Naive thymus-derived CD4-positive, alpha-beta T cell (primary cell): ENCODE results near the gene TAPBPL. TPM values are rescaled to one million over a fixed set of nuclear protein-coding genes. Genes with fewer than 3 reads are reported as not detected.
"Not testable (repeated sequence)": the region's sequence is repeated elsewhere in the genome, so short reads cannot be mapped to it uniquely, and the experiment has no call there.

Experiments
- ATAC-seq: fragments of 150-1000 bp; cut with Tn5 transposase; 2 replicates; pipeline ENCODE4 v1.10.0; 2021; ENCODE audit warnings: mild to moderate bottlenecking, moderate library complexity
- CTCF ChIA-PET: fragments of 350-600 bp; sonication (Branson Sonifier 250); formaldehyde crosslinking; loops from one replicate; lab custom pipeline; 2021; ENCODE audit warnings: antibody characterized with exemption; lab: Charles Lee
- POLR2A ChIA-PET: fragments of 350-600 bp; sonication (Branson Sonifier 250); formaldehyde crosslinking; loops from one replicate; lab custom pipeline; 2021; ENCODE audit warnings: antibody characterized with exemption, inconsistent platforms; lab: Charles Lee
- DNase-seq, 9 donors: peaks; one replicate each; pipeline versions ENCODE4 v3.0.0 to v3.0.0-alpha.2; 2020 to 2022; ENCODE audit warnings: mixed read lengths in 1 of 9
- H3K27ac ChIP-seq: one replicate; pipeline ENCODE4 v1.7.0; 2013; ENCODE audit warnings: mild to moderate bottlenecking, low read depth, low read length, moderate library complexity
- H3K27me3 ChIP-seq, 2 donors: one replicate each; pipeline ENCODE4 v1.7.0; 2013; ENCODE audit warnings: low read length in 2 of 2, mild to moderate bottlenecking in 2 of 2, moderate library complexity in 2 of 2; ENCODE audit not compliant: control insufficient read depth in 2 of 2, insufficient read depth in 2 of 2
- H3K36me3 ChIP-seq, 3 experiments: 1 replicate in 2 of 3; 2 replicates in 1 of 3; pipeline ENCODE4 v1.7.0; 2013; ENCODE audit warnings: low read length in 3 of 3, mild to moderate bottlenecking in 3 of 3, moderate library complexity in 1 of 3; ENCODE audit not compliant: insufficient read depth in 3 of 3, control insufficient read depth in 2 of 3
- H3K4me1 ChIP-seq, 2 donors: one replicate each; pipeline ENCODE4 v1.7.0; 2013; ENCODE audit warnings: low read length in 2 of 2, mild to moderate bottlenecking in 2 of 2, moderate library complexity in 1 of 2; ENCODE audit not compliant: control insufficient read depth in 2 of 2, insufficient read depth in 2 of 2
- H3K4me3 ChIP-seq: 2 replicates; pipeline ENCODE4 v1.7.0; 2013; ENCODE audit warnings: mild to moderate bottlenecking, low read length
- H3K9me3 ChIP-seq, 3 experiments: 1 replicate in 2 of 3; 2 replicates in 1 of 3; pipeline ENCODE4 v1.7.0; 2013; ENCODE audit warnings: low read length in 3 of 3; ENCODE audit not compliant: control insufficient read depth in 2 of 3
- H3K27ac Mint-ChIP-seq, 9 donors: one replicate each; pipeline ENCODE4 v1.8.0; 2020 to 2022; ENCODE audit warnings: mixed read lengths in 9 of 9, mild to moderate bottlenecking in 8 of 9, moderate library complexity in 5 of 9, inconsistent platforms in 2 of 9
- H3K27me3 Mint-ChIP-seq, 5 donors: one replicate each; pipeline ENCODE4 v1.8.0; 2021 to 2022; ENCODE audit warnings: mixed read lengths in 5 of 5, mild to moderate bottlenecking in 1 of 5
- H3K36me3 Mint-ChIP-seq, 5 donors: one replicate each; pipeline ENCODE4 v1.8.0; 2020 to 2022; ENCODE audit warnings: mixed read lengths in 5 of 5, mild to moderate bottlenecking in 3 of 5, inconsistent platforms in 1 of 5
- H3K4me1 Mint-ChIP-seq, 7 donors: one replicate each; pipeline ENCODE4 v1.8.0; 2020 to 2022; ENCODE audit warnings: mixed read lengths in 7 of 7, mild to moderate bottlenecking in 3 of 7, inconsistent platforms in 1 of 7
- H3K4me3 Mint-ChIP-seq, 10 donors: one replicate each; pipeline ENCODE4 v1.8.0; 2020 to 2022; ENCODE audit warnings: mild to moderate bottlenecking in 10 of 10, mixed read lengths in 10 of 10, moderate library complexity in 6 of 10, inconsistent platforms in 2 of 10
- H3K9me3 Mint-ChIP-seq, 11 donors: one replicate each; pipeline ENCODE4 v1.8.0; 2020 to 2022; ENCODE audit warnings: mixed read lengths in 11 of 11, mild to moderate bottlenecking in 4 of 11, inconsistent platforms in 1 of 11, moderate library complexity in 1 of 11
- intact Hi-C, 2 donors: fragments of 100-400 bp; cut with micrococcal nuclease; formaldehyde crosslinking; loops; one replicate each; pipeline ENCODE4 v1.15.1; 2023
- polyA plus RNA-seq, 2 donors: library from polyadenylated mRNA; unstranded; fragments of 300-500 nt; fragmentation: Illumina TruSeq; gene quantifications; one replicate each; pipeline ENCODE4 v1.2.3, GENCODE V29; 2021
- total RNA-seq, 6 experiments: library from RNA in 5 of 6; stranded (reverse) in 5 of 6; gene quantifications; 1 replicate in 5 of 6; 2 replicates in 1 of 6; pipeline ENCODE4 v1.2.3 and lab custom pipeline; 2021 to 2026

The TAPBPL gene
- total and polyA plus RNA-seq, 7 experiments from 2014 or later: 23.0 to 104 (median 52.9) TPM

- Histone ChIP-seq H3K27me3 (no peaks in the 10 kb centered on the region), H3K4me1 (peaks cover 6 to 8% of the 10 kb centered on the region in 2 donors), H3K4me3 (no peak overlapping the region), H3K27ac (no peak overlapping the region), H3K36me3 (peaks cover 0 to 9% (median 0%) of the 10 kb centered on the region in 3 experiments), H3K9me3 (no peaks in the 10 kb centered on the region)
- ChIA-PET POLR2A (interaction anchor here (0.6 to 2.3 kb wide), 3 partner anchors 18 to 47 kb away, joined by 3 to 9 read pairs (median 3); partner anchors contain the start of gene VAMP1), CTCF (interaction anchor here (0.8 to 0.9 kb wide), 2 partner anchors 10 to 23 kb away, joined by 3 read pairs; no protein-coding TSS in a partner anchor)
- Mint-ChIP-seq H3K27me3 (peaks cover 0 to 4% (median 0%) of the 10 kb centered on the region in 5 donors), H3K36me3 (peaks cover 0 to 10% (median 4%) of the 10 kb centered on the region in 5 donors), H3K27ac (peak overlapping the region in 1 of 9 donors; percentile 73), H3K4me3 (no peak overlapping the region), H3K4me1 (peaks cover 6 to 16% (median 11%) of the 10 kb centered on the region in 7 donors), H3K9me3 (peaks cover 0 to 2% (median 0%) of the 10 kb centered on the region in 11 donors)
- DNase-seq (no peak), ATAC-seq (no peak)
- intact Hi-C loops: no loop called here
Measured at GRCh38 chr12:6488240-6488639, 36.4 kb downstream of the TAPBPL start.

GRCh38 chr12:6489449-6489848, 37.6 kb downstream of the TAPBPL start:
- CTCF ChIA-PET: no interaction called here
- H3K4me1 ChIP-seq: peaks cover 7 to 9% of the 10 kb centered on the region in 2 donors
- Mint-ChIP-seq H3K27me3 (no peaks in the 10 kb centered on the region), H3K27ac (no peak overlapping the region), H3K4me3 (no peak overlapping the region), H3K36me3 (peaks cover 0 to 10% (median 4%) of the 10 kb centered on the region in 5 donors), H3K9me3 (peaks cover 0 to 3% (median 0%) of the 10 kb centered on the region in 11 donors), H3K4me1 (peaks cover 8 to 21% (median 15%) of the 10 kb centered on the region in 7 donors)
- POLR2A ChIA-PET: interaction anchor here (0.9 kb wide), 1 partner anchor 17 kb away, joined by 3 read pairs; no protein-coding TSS in a partner anchor
- no peak for ATAC-seq
- H3K27me3 ChIP-seq: no peaks in the 10 kb centered on the region
- no peak overlapping the region for H3K4me3 ChIP-seq
- H3K27ac ChIP-seq: no peak overlapping the region
- DNase-seq: no peak
- H3K9me3 ChIP-seq: no peaks in the 10 kb centered on the region
- H3K36me3 ChIP-seq: peaks cover 0 to 13% (median 0%) of the 10 kb centered on the region in 3 experiments
- intact Hi-C loops: no loop called here

GRCh38 chr12:6490673-6491072, 38.8 kb downstream of the TAPBPL start:
- Histone ChIP-seq H3K36me3 (peaks cover 0 to 13% (median 0%) of the 10 kb centered on the region in 3 experiments), H3K4me1 (peaks cover 19 to 21% of the 10 kb centered on the region in 2 donors)
- not testable (repeated sequence) for H3K27me3 ChIP-seq, H3K27ac Mint-ChIP-seq, DNase-seq, H3K27ac ChIP-seq, ATAC-seq, H3K9me3 Mint-ChIP-seq, H3K27me3 Mint-ChIP-seq, H3K4me3 Mint-ChIP-seq, H3K9me3 ChIP-seq, H3K4me3 ChIP-seq
- ChIA-PET POLR2A (interaction anchor here (0.6 to 3.3 kb wide), 5 partner anchors 10 to 97 kb away, joined by 3 to 55 read pairs (median 5); partner anchors contain the start of genes GAPDH and VAMP1), CTCF (interaction anchor here (1.0 to 1.3 kb wide), 2 partner anchors 49 to 67 kb away, joined by 3 to 7 read pairs; no protein-coding TSS in a partner anchor)
- Mint-ChIP-seq H3K4me1 (peaks cover 18 to 34% (median 27%) of the 10 kb centered on the region in 7 donors), H3K36me3 (peaks cover 0 to 19% (median 4%) of the 10 kb centered on the region in 5 donors)
- intact Hi-C loops: loop anchor here in 1 of 2 donors (5.0 kb wide), 4 partner anchors 262 to 1537 kb away; partner anchors contain the start of genes MLF2, PTPN6 and SPSB2

- Histone ChIP-seq H3K4me1 (peaks cover 22 to 24% of the 10 kb centered on the region in 2 donors), H3K27ac (peak within 1 kb of the TSS; percentile 83), H3K4me3 (peak within 1 kb of the TSS; percentile 98), H3K36me3 (peaks cover 4 to 13% (median 5%) of the 10 kb centered on the region in 3 experiments), H3K27me3 (no peaks in the 10 kb centered on the region), H3K9me3 (no peaks in the 10 kb centered on the region)
- Mint-ChIP-seq H3K4me3 (peak within 1 kb of the TSS; percentile 86 to 98 (median 96)), H3K27me3 (no peaks in the 10 kb centered on the region), H3K4me1 (peaks cover 18 to 44% (median 36%) of the 10 kb centered on the region in 7 donors), H3K27ac (peak within 1 kb of the TSS; percentile 87 to 97 (median 96)), H3K9me3 (peaks cover 0 to 3% (median 0%) of the 10 kb centered on the region in 11 donors), H3K36me3 (peaks cover 0 to 26% (median 8%) of the 10 kb centered on the region in 5 donors)
- ATAC-seq: peak; percentile 90
- POLR2A ChIA-PET: interaction anchor here (0.5 to 3.3 kb wide), 25 partner anchors 9 to 359 kb away, joined by 3 to 55 read pairs (median 4); partner anchors contain the start of genes CD27, GAPDH, TAPBPL and TNFRSF1A
- DNase-seq: peak; percentile 93 to 98 (median 94)
- intact Hi-C loops: loop anchor here (1.0 to 5.0 kb wide), 22 partner anchors 23 to 1534 kb away; partner anchors contain the start of genes CHD4 (in 2 of the 2), COPS7A (in 2 of the 2), ING4 (in 2 of the 2) and VAMP1 (in 2 of the 2)
- CTCF ChIA-PET: interaction anchor here (1.1 to 1.8 kb wide), 3 partner anchors 22 to 69 kb away, joined by 3 to 8 read pairs (median 5); partner anchors contain the start of gene VAMP1
Measured at GRCh38 chr12:6492838-6493496, 41.1 kb downstream of the TAPBPL start, which contains the start of gene MRPL51. MRPL51 (minus strand) TSS chr12:6493262; CDS start chr12:6493136, 126 bp downstream.

- H3K4me3 ChIP-seq: peak within 1 kb of the TSS; percentile 98
Measured at GRCh38 chr12:6493497-6494257, 41.8 kb downstream of the TAPBPL start, which contains the start of gene NCAPD2. NCAPD2 (plus strand) TSS chr12:6494102; CDS start chr12:6495099, 997 bp downstream.

More at GRCh38 chr12:6493497-6494257, 41.8 kb downstream of the TAPBPL start, which contains the start of gene NCAPD2:
- no peaks in the 10 kb centered on the region for H3K27me3 Mint-ChIP-seq
- Histone ChIP-seq H3K9me3 (no peaks in the 10 kb centered on the region), H3K27me3 (no peaks in the 10 kb centered on the region), H3K4me1 (peaks cover 22 to 24% of the 10 kb centered on the region in 2 donors), H3K27ac (peak within 1 kb of the TSS; percentile 83), H3K36me3 (peaks cover 4 to 13% (median 5%) of the 10 kb centered on the region in 3 experiments)
- ChIA-PET CTCF (interaction anchor here (1.1 to 1.8 kb wide), 5 partner anchors 17 to 70 kb away, joined by 3 to 8 read pairs (median 5); partner anchors contain the start of gene VAMP1), POLR2A (interaction anchor here (0.6 to 3.3 kb wide), 28 partner anchors 8 to 358 kb away, joined by 3 to 55 read pairs (median 6); partner anchors contain the start of genes CD27, GAPDH, TAPBPL and TNFRSF1A)
- peak within 1 kb of the TSS; percentile 87 to 97 (median 96) for H3K27ac Mint-ChIP-seq
- peaks cover 0 to 3% (median 0%) of the 10 kb centered on the region in 11 donors for H3K9me3 Mint-ChIP-seq
- peak within 1 kb of the TSS; percentile 86 to 98 (median 96) for H3K4me3 Mint-ChIP-seq
- H3K4me1 Mint-ChIP-seq: peaks cover 18 to 44% (median 37%) of the 10 kb centered on the region in 7 donors
- ATAC-seq: peak; percentile 91
- intact Hi-C loops: loop anchor here (1.0 to 5.0 kb wide), 23 partner anchors 23 to 1534 kb away; partner anchors contain the start of genes CHD4 (in 2 of the 2), COPS7A (in 2 of the 2), GAPDH (in 2 of the 2) and ING4 (in 2 of the 2)
- peaks cover 0 to 31% (median 8%) of the 10 kb centered on the region in 5 donors for H3K36me3 Mint-ChIP-seq
- peak; percentile 82 to 97 (median 96) for DNase-seq
